WI38 (cell line): ENCODE measurements around the gene TRIM59.

Source experiments
- H3K4me3 ChIP-seq: 2 replicates; pipeline ENCODE4 v1.5.1; 2011; ENCODE audit warnings: low read depth, mild to moderate bottlenecking, control low read depth, low read length
- CTCF ChIP-seq: IDR thresholded peaks from 2 replicates; pipeline ENCODE4 v1.5.1; 2012; ENCODE audit warnings: low read depth, mild to moderate bottlenecking, control low read depth, low read length

Gene TRIM59

GRCh38 chr3:160473221-160473620 lies 23.6 kb upstream of the TRIM59 start:
- no peak for TF ChIP-seq CTCF
- H3K4me3 ChIP-seq = no peak overlapping the region

GRCh38 chr3:160472344-160472743 lies 22.8 kb upstream of the TRIM59 start:
- H3K4me3 ChIP-seq = no peak overlapping the region
- TF ChIP-seq CTCF = no peak

- no peak overlapping the region for H3K4me3 ChIP-seq
- TF ChIP-seq CTCF = no peak
These were observed 22.3 kb upstream of the TRIM59 start for GRCh38 chr3:160471892-160472291.

GRCh38 chr3:160470181-160470580 lies 20.6 kb upstream of the TRIM59 start:
- H3K4me3 ChIP-seq = no peak overlapping the region
- no peak for TF ChIP-seq CTCF

GRCh38 chr3:160464971-160465370 lies 15.4 kb upstream of the TRIM59 start:
- no peak overlapping the region for H3K4me3 ChIP-seq
- TF ChIP-seq CTCF = no peak

GRCh38 chr3:160464321-160464720 lies 14.7 kb upstream of the TRIM59 start:
- TF ChIP-seq CTCF = no peak
- H3K4me3 ChIP-seq = no peak overlapping the region

- TF ChIP-seq CTCF = no peak
- no peak overlapping the region for H3K4me3 ChIP-seq
These were observed 10.4 kb upstream of the TRIM59 start for GRCh38 chr3:160460033-160460432.
